ENCODE results near the gene KRTAP10-2.

- TF ChIP-seq CTCF (conservative IDR thresholded peaks at IDR 0.05; ENCODE audit: low read length), result no peak
- no peak for TF ChIP-seq EZH2phosphoT487 (IDR thresholded peaks at IDR 0.05; ENCODE audit: borderline replicate concordance, low read depth, low read length)
Observed at GRCh38 chr21:44508711-44509445, 42.4 kb downstream of the KRTAP10-2 start.
